BLaER1 treated with 17β-estradiol and CSF1 and Interleukin-3, amounts not matched to agents 10 nM and 100 nM (cell line): ENCODE data around the gene CAB39.
A peak's percentile ranks its signal among the peaks of the same experiment; 100 is the strongest.

ENCODE experiments used
- H3K27ac ChIP-seq, 11 experiments: shearing (Covaris generic); formaldehyde crosslinking; 2 replicates each; pipeline ENCODE4 v1.8.1; 2022
- H3K27me3 ChIP-seq, 11 experiments: shearing (Covaris generic); formaldehyde crosslinking; 2 replicates each; pipeline ENCODE4 v1.8.1; 2022
- H3K36me3 ChIP-seq, 11 experiments: shearing (Covaris generic); formaldehyde crosslinking; 2 replicates each; pipeline ENCODE4 v1.8.1; 2022
- H3K4me1 ChIP-seq, 10 experiments: shearing (Covaris generic); formaldehyde crosslinking; 2 replicates each; pipeline ENCODE4 v1.8.1; 2022
- H3K4me2 ChIP-seq, 11 experiments: shearing (Covaris generic); formaldehyde crosslinking; 2 replicates each; pipeline ENCODE4 v1.8.1; 2022
- H3K4me3 ChIP-seq, 10 experiments: shearing (Covaris generic); formaldehyde crosslinking; 2 replicates each; pipeline ENCODE4 v1.8.1; 2022
- H3K9ac ChIP-seq, 11 experiments: shearing (Covaris generic); formaldehyde crosslinking; 2 replicates each; pipeline ENCODE4 v1.8.1; 2022
- H3K9me3 ChIP-seq, 11 experiments: shearing (Covaris generic); formaldehyde crosslinking; replicated peaks in 1 of 11; 2 replicates each; pipeline ENCODE4 v1.8.1; 2022
- H4K20me1 ChIP-seq, 11 experiments: shearing (Covaris generic); formaldehyde crosslinking; 2 replicates each; pipeline ENCODE4 v1.8.1; 2022
- Cebpa-rat ChIP-seq, 11 experiments: shearing (Covaris generic); IDR thresholded peaks; 2 replicates each; pipeline ENCODE4 v1.8.1; 2022

Gene CAB39

GRCh38 chr2:230669386-230669950 is 43.2 kb upstream of the CAB39 start:
- Histone ChIP-seq H3K9ac (peak overlapping the region in 2 of 11 experiments; percentile 12 to 34; a peak in 3 of 22 replicates), H3K36me3 (no peaks in the 10 kb centered on the region), H3K4me2 (peak overlapping the region; percentile 69 to 97 (median 88)), H3K27ac (peak overlapping the region in 10 of 11 experiments; percentile 23 to 77 (median 50); a peak in 15 of 22 replicates), H3K27me3 (no peaks in the 10 kb centered on the region; a peak in 1 of 22 replicates), H4K20me1 (no peaks in the 10 kb centered on the region), H3K4me3 (no peak overlapping the region), H3K9me3 (no peaks in the 10 kb centered on the region), H3K4me1 (peaks cover 66 to 76% (median 69%) of the 10 kb centered on the region in 10 experiments)
- no peak for TF ChIP-seq Cebpa-rat (IDR thresholded peaks at IDR 0.05)

- H3K27ac ChIP-seq = 0 out of 22 replicates have a peak overlapping the region, but pooled peaks of 1 of the 11 experiments have one; percentile 8
- H4K20me1 ChIP-seq = no peaks in the 10 kb centered on the region
- H3K9me3 ChIP-seq = no peaks in the 10 kb centered on the region
- H3K9ac ChIP-seq = no peak overlapping the region
- H3K27me3 ChIP-seq = no peaks in the 10 kb centered on the region
- no peak overlapping the region for H3K4me3 ChIP-seq
- H3K36me3 ChIP-seq = no peaks in the 10 kb centered on the region
- peak overlapping the region in 10 of 11 experiments; percentile 1 to 85 (median 20); a peak in 10 of 22 replicates for H3K4me2 ChIP-seq
- H3K4me1 ChIP-seq = peaks cover 59 to 69% (median 64%) of the 10 kb centered on the region in 10 experiments
- no peak for TF ChIP-seq Cebpa-rat (IDR thresholded peaks at IDR 0.05)
These were observed 41.5 kb upstream of the CAB39 start for GRCh38 chr2:230671117-230671516.

- H3K36me3 ChIP-seq = no peaks in the 10 kb centered on the region
- H3K4me2 ChIP-seq = no peak overlapping the region
- no peak overlapping the region for H3K9ac ChIP-seq
- H3K4me1 ChIP-seq = peaks cover 42 to 68% (median 48%) of the 10 kb centered on the region in 10 experiments
- no peaks in the 10 kb centered on the region for H4K20me1 ChIP-seq
- H3K27ac ChIP-seq = no peak overlapping the region
- peaks cover 2 to 7% (median 3%) of the 10 kb centered on the region in 11 experiments; a peak in 19 of 22 replicates for H3K9me3 ChIP-seq
- TF ChIP-seq Cebpa-rat (IDR thresholded peaks at IDR 0.05) = no peak
- no peaks in the 10 kb centered on the region for H3K27me3 ChIP-seq
- H3K4me3 ChIP-seq = no peak overlapping the region
These were observed 39.8 kb upstream of the CAB39 start for GRCh38 chr2:230672836-230673235.

GRCh38 chr2:230674401-230674800 is 38.2 kb upstream of the CAB39 start:
- TF ChIP-seq Cebpa-rat (IDR thresholded peaks at IDR 0.05) = no peak
- H3K9me3 ChIP-seq = peaks cover 7 to 18% (median 13%) of the 10 kb centered on the region in 11 experiments; a peak in 19 of 22 replicates

GRCh38 chr2:230674966-230675672 is 37.5 kb upstream of the CAB39 start:
- peak overlapping the region; percentile 1 to 70 (median 46); a peak in 20 of 22 replicates for H3K4me2 ChIP-seq
- no peaks in the 10 kb centered on the region for H4K20me1 ChIP-seq
- no peaks in the 10 kb centered on the region for H3K36me3 ChIP-seq
- H3K4me1 ChIP-seq = peaks cover 19 to 68% (median 29%) of the 10 kb centered on the region in 10 experiments
- H3K27ac ChIP-seq = no peak overlapping the region
- TF ChIP-seq Cebpa-rat (IDR thresholded peaks at IDR 0.05) = no peak
- no peak overlapping the region for H3K9ac ChIP-seq
- no peak overlapping the region for H3K4me3 ChIP-seq
- H3K27me3 ChIP-seq = no peaks in the 10 kb centered on the region
- peaks cover 7 to 18% (median 13%) of the 10 kb centered on the region in 11 experiments; a peak in 19 of 22 replicates for H3K9me3 ChIP-seq

More at GRCh38 chr2:230674401-230674800, 38.2 kb upstream of the CAB39 start:
- no peak overlapping the region for H3K4me3 ChIP-seq
- H3K27me3 ChIP-seq = no peaks in the 10 kb centered on the region
- peaks cover 26 to 68% (median 36%) of the 10 kb centered on the region in 10 experiments for H3K4me1 ChIP-seq
- H3K36me3 ChIP-seq = no peaks in the 10 kb centered on the region
- no peak overlapping the region for H3K27ac ChIP-seq
- H3K9ac ChIP-seq = no peak overlapping the region
- peak overlapping the region; percentile 1 to 70 (median 46); a peak in 20 of 22 replicates for H3K4me2 ChIP-seq
- no peaks in the 10 kb centered on the region for H4K20me1 ChIP-seq

- H3K9ac ChIP-seq = no peak overlapping the region
- peaks cover 11 to 65% (median 18%) of the 10 kb centered on the region in 10 experiments for H3K4me1 ChIP-seq
- no peaks in the 10 kb centered on the region for H4K20me1 ChIP-seq
- H3K4me2 ChIP-seq = peak overlapping the region in 2 of 11 experiments; percentile 46 to 71; a peak in 4 of 22 replicates
- no peak overlapping the region for H3K27ac ChIP-seq
- no peaks in the 10 kb centered on the region for H3K36me3 ChIP-seq
- no peak overlapping the region for H3K4me3 ChIP-seq
- no peaks in the 10 kb centered on the region for H3K27me3 ChIP-seq
- no peak for TF ChIP-seq Cebpa-rat (IDR thresholded peaks at IDR 0.05)
- peaks cover 7 to 18% (median 13%) of the 10 kb centered on the region in 11 experiments; a peak in 19 of 22 replicates for H3K9me3 ChIP-seq
These were observed 36.1 kb upstream of the CAB39 start for GRCh38 chr2:230676546-230676945.

- peaks cover 7 to 18% (median 13%) of the 10 kb centered on the region in 11 experiments; a peak in 19 of 22 replicates for H3K9me3 ChIP-seq
- no peaks in the 10 kb centered on the region for H4K20me1 ChIP-seq
- peak overlapping the region in 3 of 11 experiments; percentile 46 to 75 (median 71); a peak in 6 of 22 replicates for H3K4me2 ChIP-seq
- peaks cover 11 to 61% (median 18%) of the 10 kb centered on the region in 10 experiments for H3K4me1 ChIP-seq
- no peaks in the 10 kb centered on the region for H3K27me3 ChIP-seq
- H3K4me3 ChIP-seq = no peak overlapping the region
- no peaks in the 10 kb centered on the region for H3K36me3 ChIP-seq
- H3K27ac ChIP-seq = no peak overlapping the region; a peak in 1 of 22 replicates
- no peak overlapping the region for H3K9ac ChIP-seq
- TF ChIP-seq Cebpa-rat (IDR thresholded peaks at IDR 0.05) = no peak
These were observed 35.3 kb upstream of the CAB39 start for GRCh38 chr2:230677201-230677946.

- Histone ChIP-seq H3K27me3 (no peaks in the 10 kb centered on the region), H4K20me1 (no peaks in the 10 kb centered on the region), H3K9ac (no peak overlapping the region), H3K9me3 (peaks cover 7 to 18% (median 13%) of the 10 kb centered on the region in 11 experiments; a peak in 19 of 22 replicates), H3K4me2 (peak overlapping the region in 5 of 11 experiments; percentile 46 to 75 (median 56); a peak in 6 of 22 replicates), H3K4me1 (peaks cover 11 to 61% (median 18%) of the 10 kb centered on the region in 10 experiments), H3K27ac (peak overlapping the region in 1 of 11 experiments; percentile 19; a peak in 2 of 22 replicates), H3K36me3 (no peaks in the 10 kb centered on the region), H3K4me3 (0 out of 20 replicates have a peak overlapping the region, but pooled peaks of 1 of the 10 experiments have one; percentile 1)
- no peak for TF ChIP-seq Cebpa-rat (IDR thresholded peaks at IDR 0.05)
These were observed 34.6 kb upstream of the CAB39 start for GRCh38 chr2:230678018-230678417.
